HG03025 (cell line): ENCODE results near the gene SLC46A1.

Experiments
- ATAC-seq: cut with Tn5 transposase; IDR thresholded peaks from one replicate; pipeline ENCODE4 v1.9.1; 2021; ENCODE audit warnings: mild to moderate bottlenecking, moderate library complexity; ENCODE audit not compliant: unreplicated experiment, low FRiP score

SLC46A1 gene

GRCh38 chr17:28363776-28364650, 42.0 kb downstream of the SLC46A1 start:
- ATAC-seq = no peak

GRCh38 chr17:28363186-28363585, 42.8 kb downstream of the SLC46A1 start:
- ATAC-seq = no peak

GRCh38 chr17:28357901-28358197, 48.2 kb downstream of the SLC46A1 start:
- ATAC-seq = no peak

- peak; percentile 87 for ATAC-seq
These were observed 48.7 kb downstream of the SLC46A1 start, which contains the start of gene POLDIP2 for GRCh38 chr17:28357061-28357900. TSS of gene POLDIP2 (minus strand) at chr17:28357527. CDS start at chr17:28357448, 79 bp downstream.

GRCh38 chr17:28350271-28350670, 55.7 kb downstream of the SLC46A1 start:
- no peak for ATAC-seq

GRCh38 chr17:28348979-28349378, 57.0 kb downstream of the SLC46A1 start:
- ATAC-seq = no peak

- no peak for ATAC-seq
These were observed 58.6 kb downstream of the SLC46A1 start for GRCh38 chr17:28347261-28347891.

GRCh38 chr17:28346746-28347246, 59.2 kb downstream of the SLC46A1 start:
- no peak for ATAC-seq

- no peak for ATAC-seq
These were observed 59.8 kb downstream of the SLC46A1 start for GRCh38 chr17:28346199-28346580.

- ATAC-seq = no peak
These were observed 60.4 kb downstream of the SLC46A1 start for GRCh38 chr17:28345419-28346198.
